SU-DHL-6 (cell line): ENCODE data around the gene PBRM1.

Source experiments
- H2AFZ ChIP-seq: fragments of 200-600 bp; sonication (generic); 2 replicates; pipeline ENCODE4 v1.6.1; 2014; ENCODE audit warnings: low read depth, mild to moderate bottlenecking, moderate library complexity, mixed read lengths, antibody characterized with exemption, low read length; ENCODE audit not compliant: severe bottlenecking
- H3F3A ChIP-seq: fragments of 200-600 bp; shearing (Covaris generic); 2 replicates; pipeline ENCODE4 v1.6.0; 2016; ENCODE audit warnings: antibody characterized with exemption, mild to moderate bottlenecking; ENCODE audit not compliant: insufficient read depth
- H3K27ac ChIP-seq: fragments of 200-600 bp; sonication (generic); 2 replicates; pipeline ENCODE4 v1.5.1; 2016; ENCODE audit warnings: low read depth, mild to moderate bottlenecking, low read length, moderate library complexity, mixed read lengths
- H3K27me3 ChIP-seq: fragments of 200-600 bp; sonication (generic), shearing (Covaris generic); 2 replicates; pipeline ENCODE4 v1.6.0; 2014; ENCODE audit warnings: mild to moderate bottlenecking, low read length
- H3K36me3 ChIP-seq: fragments of 200-600 bp; sonication (generic); 2 replicates; pipeline ENCODE4 v1.6.1; 2014; ENCODE audit warnings: mild to moderate bottlenecking, low read length, mixed read lengths
- H3K4me2 ChIP-seq: fragments of 300-600, 200-600 bp; shearing (Covaris generic), sonication (generic); 2 replicates; pipeline ENCODE4 v1.6.0; 2014; ENCODE audit warnings: low read length, low read depth, mild to moderate bottlenecking; ENCODE audit not compliant: poor library complexity, severe bottlenecking
- H3K4me3 ChIP-seq: fragments of 200-600 bp; sonication (generic); 2 replicates; pipeline ENCODE4 v1.5.1; 2014; ENCODE audit warnings: antibody characterized with exemption, low read length, mild to moderate bottlenecking, mixed read lengths; ENCODE audit not compliant: insufficient read depth, poor library complexity, severe bottlenecking
- H3K79me2 ChIP-seq: fragments of 200-600 bp; sonication (generic); 2 replicates; pipeline ENCODE4 v1.6.1; 2014; ENCODE audit warnings: mild to moderate bottlenecking, low read length, moderate library complexity; ENCODE audit not compliant: insufficient read depth
- H3K9ac ChIP-seq: fragments of 200-600 bp; sonication (generic); 2 replicates; pipeline ENCODE4 v1.7.0; 2014; ENCODE audit warnings: mild to moderate bottlenecking, low read length
- H3K9me2 ChIP-seq: fragments of 200-600 bp; sonication (generic); replicated peaks from 2 replicates; pipeline ENCODE4 v1.6.1; 2014; ENCODE audit warnings: low read length; ENCODE audit not compliant: insufficient read depth
- H3K9me3 ChIP-seq: fragments of 200-600 bp; sonication (generic); 2 replicates; pipeline ENCODE4 v1.6.1; 2014; ENCODE audit warnings: low read length, mixed read lengths; ENCODE audit not compliant: insufficient read depth
- H4K20me1 ChIP-seq: fragments of 200-600 bp; sonication (generic); 2 replicates; pipeline ENCODE4 v1.6.1; 2014; ENCODE audit warnings: low read depth, mild to moderate bottlenecking, antibody characterized with exemption, low read length, moderate library complexity, mixed read lengths
- EZH2phosphoT487 ChIP-seq: fragments of 200-600 bp; sonication (generic), shearing (Covaris generic); conservative IDR thresholded peaks from 2 replicates; pipeline ENCODE4 v1.6.1; 2018; ENCODE audit warnings: mild to moderate bottlenecking, antibody characterized with exemption, low read length, moderate library complexity, mixed read lengths
- TF ChIP-seq, protein P1 (sequence below): fragments of 200-600 bp; sonication (generic); IDR thresholded peaks from one replicate; pipeline ENCODE4 v1.5.1; 2017; ENCODE audit warnings: antibody characterized with exemption, mild to moderate bottlenecking, low read length, moderate library complexity; ENCODE audit not compliant: insufficient read depth, poor library complexity, severe bottlenecking

Gene PBRM1

DNA sequence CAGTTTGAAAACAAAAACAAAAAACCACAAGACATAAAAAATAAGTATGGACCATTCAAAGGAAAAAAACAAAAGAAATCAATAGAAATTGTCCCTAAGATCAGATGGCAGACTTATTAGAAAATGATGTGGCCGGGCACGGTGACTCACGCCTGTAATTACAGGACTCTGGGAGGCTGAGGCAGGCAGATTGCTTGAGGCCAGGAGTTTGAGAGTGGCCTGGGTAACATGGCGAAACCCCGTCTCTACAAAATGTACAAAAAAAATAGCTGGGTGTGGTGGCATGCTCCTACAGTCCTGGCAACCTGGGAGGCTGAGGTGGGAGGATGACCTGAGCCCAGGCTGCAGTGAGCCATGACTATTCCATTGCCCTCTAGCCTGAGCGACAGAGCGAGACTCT lies 36.8 kb upstream of the PBRM1 start:
- Histone ChIP-seq H2AFZ (no peak overlapping the region), H3K9ac (no peak overlapping the region), H3K36me3 (no peaks in the 10 kb centered on the region), H3K27me3 (no peaks in the 10 kb centered on the region), H3K4me3 (no peak overlapping the region), H4K20me1 (no peaks in the 10 kb centered on the region), H3K79me2 (no peaks in the 10 kb centered on the region), H3F3A (no peaks in the 10 kb centered on the region), H3K9me3 (no peaks in the 10 kb centered on the region), H3K9me2 (no peaks in the 10 kb centered on the region), H3K27ac (no peak overlapping the region), H3K4me2 (no peak overlapping the region)
- no peak for TF ChIP-seq EZH2phosphoT487
- TF ChIP-seq, protein P1, sequence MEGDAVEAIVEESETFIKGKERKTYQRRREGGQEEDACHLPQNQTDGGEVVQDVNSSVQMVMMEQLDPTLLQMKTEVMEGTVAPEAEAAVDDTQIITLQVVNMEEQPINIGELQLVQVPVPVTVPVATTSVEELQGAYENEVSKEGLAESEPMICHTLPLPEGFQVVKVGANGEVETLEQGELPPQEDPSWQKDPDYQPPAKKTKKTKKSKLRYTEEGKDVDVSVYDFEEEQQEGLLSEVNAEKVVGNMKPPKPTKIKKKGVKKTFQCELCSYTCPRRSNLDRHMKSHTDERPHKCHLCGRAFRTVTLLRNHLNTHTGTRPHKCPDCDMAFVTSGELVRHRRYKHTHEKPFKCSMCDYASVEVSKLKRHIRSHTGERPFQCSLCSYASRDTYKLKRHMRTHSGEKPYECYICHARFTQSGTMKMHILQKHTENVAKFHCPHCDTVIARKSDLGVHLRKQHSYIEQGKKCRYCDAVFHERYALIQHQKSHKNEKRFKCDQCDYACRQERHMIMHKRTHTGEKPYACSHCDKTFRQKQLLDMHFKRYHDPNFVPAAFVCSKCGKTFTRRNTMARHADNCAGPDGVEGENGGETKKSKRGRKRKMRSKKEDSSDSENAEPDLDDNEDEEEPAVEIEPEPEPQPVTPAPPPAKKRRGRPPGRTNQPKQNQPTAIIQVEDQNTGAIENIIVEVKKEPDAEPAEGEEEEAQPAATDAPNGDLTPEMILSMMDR: no peak

DNA sequence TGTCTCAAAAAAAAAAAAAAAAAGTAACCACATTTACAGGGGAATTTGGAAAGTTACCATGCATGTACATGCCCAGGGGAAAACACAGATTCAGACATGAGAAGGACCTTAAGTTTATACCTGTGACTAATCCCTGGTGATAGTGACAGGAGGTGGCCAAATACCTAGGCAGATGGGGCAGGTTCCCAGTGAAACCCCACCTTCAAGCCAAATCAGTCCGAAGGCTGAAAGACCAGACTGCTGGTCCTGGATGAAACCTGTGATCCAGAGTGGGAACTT lies 36.0 kb upstream of the PBRM1 start:
- H3K4me2 ChIP-seq: no peak overlapping the region

GRCh38 chr3:52721002-52721729 lies 35.5 kb upstream of the PBRM1 start:
- Histone ChIP-seq H4K20me1 (no peaks in the 10 kb centered on the region), H3K9ac (no peak overlapping the region), H3K4me3 (no peak overlapping the region), H2AFZ (no peak overlapping the region), H3K9me3 (no peaks in the 10 kb centered on the region), H3K9me2 (no peaks in the 10 kb centered on the region), H3K4me2 (no peak overlapping the region), H3K27ac (no peak overlapping the region), H3K36me3 (no peaks in the 10 kb centered on the region), H3F3A (no peaks in the 10 kb centered on the region), H3K79me2 (no peaks in the 10 kb centered on the region), H3K27me3 (no peaks in the 10 kb centered on the region)
- TF ChIP-seq, protein P1: no peak
- TF ChIP-seq EZH2phosphoT487: no peak

More for the DNA sequence above, 36.0 kb upstream of the PBRM1 start:
- Histone ChIP-seq H3K9ac (no peak overlapping the region), H3K36me3 (no peaks in the 10 kb centered on the region), H3K27ac (no peak overlapping the region), H3K4me3 (no peak overlapping the region), H4K20me1 (no peaks in the 10 kb centered on the region), H3K9me3 (no peaks in the 10 kb centered on the region), H2AFZ (no peak overlapping the region), H3K79me2 (no peaks in the 10 kb centered on the region), H3K27me3 (no peaks in the 10 kb centered on the region), H3F3A (no peaks in the 10 kb centered on the region), H3K9me2 (no peaks in the 10 kb centered on the region)
- TF ChIP-seq EZH2phosphoT487: no peak
- TF ChIP-seq, protein P1: no peak
